NCI-H128 (cell line): Measurements from ENCODE around the gene GDA.
A peak's percentile ranks its signal among the peaks of the same experiment; 100 is the strongest.
"Not testable (repeated sequence)": the region's sequence is repeated elsewhere in the genome, so short reads cannot be mapped to it uniquely, and the experiment has no call there.

Source experiments
- DNase-seq: peaks from one replicate; lab custom pipeline; 2025; ENCODE audit not compliant: unreplicated experiment; lab: John Stamatoyannopoulos, UW

GDA gene

DNA sequence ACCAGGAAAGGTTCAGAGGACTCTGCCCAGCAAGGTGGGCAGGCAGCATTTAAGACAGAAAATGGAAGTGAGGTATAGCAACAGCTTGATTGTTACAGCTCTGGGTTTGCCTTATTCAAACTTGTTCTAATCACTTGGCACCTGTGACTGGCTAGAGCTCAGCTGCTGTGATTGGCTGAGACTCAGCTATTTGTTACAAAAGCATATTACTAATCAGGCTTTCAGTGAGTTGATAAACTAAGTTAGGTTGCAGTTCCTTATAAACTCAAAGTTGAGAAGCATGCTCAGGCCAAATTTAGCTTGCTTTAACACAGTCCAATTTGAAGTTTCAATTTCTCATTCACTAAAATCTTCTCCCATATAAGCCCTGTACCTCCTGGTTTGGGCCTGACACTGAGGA, 56.3 kb downstream of the GDA start:
- no peak for DNase-seq

DNA sequence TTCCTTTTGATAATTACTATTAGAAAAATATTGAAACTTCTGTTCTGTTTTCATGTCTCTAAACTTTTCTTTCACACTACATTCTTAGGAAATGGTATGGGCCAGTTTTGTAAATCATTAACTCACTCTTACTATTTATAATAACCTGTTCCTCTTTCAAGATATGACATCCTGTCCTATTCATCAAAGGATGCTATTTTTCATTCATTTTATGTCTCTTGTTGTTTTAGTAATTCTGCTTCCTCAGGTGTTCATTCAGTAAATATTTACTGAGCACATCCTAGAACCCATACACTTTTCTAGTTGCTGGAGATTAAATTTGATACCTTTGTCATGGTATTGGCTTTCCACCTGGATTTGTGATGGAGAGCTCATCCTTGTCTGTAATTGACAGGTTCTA, 58.0 kb downstream of the GDA start:
- DNase-seq: no peak

DNA sequence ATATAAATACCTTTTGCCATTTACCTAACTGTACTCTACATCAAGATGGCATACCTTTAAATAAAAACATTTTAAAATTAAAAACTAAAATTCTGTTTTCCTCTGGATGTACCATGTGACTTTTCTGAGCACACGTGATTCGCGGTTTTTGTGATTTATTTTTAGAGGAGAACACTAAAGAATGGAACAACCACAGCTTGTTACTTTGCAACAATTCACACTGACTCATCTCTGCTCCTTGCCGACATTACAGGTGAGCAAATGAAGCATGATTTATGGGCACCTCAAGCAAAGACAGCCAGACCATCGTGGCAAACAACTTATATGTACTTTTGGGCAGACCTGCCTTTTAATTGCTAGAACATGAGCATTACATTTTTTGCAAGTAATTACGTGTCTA, 61.3 kb downstream of the GDA start:
- no peak for DNase-seq

DNA sequence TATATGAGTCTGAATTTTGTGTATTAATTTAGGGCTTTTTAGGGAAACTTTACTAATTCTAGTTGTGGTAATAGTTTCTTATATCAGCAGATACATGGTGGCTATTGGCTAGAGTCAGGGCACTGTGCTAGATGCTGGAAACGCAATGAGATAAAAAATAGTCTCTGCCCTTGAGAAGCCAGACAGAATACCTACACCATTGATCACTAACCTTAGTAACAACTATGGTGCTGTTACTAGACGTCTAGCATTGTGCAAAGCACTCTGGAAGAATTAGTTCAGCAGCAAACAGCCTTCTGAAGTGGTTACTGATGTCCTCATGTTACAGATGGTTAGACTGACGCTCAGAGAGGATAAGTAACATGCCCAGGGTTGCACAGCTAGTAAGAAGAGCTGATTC, 61.8 kb downstream of the GDA start:
- no peak for DNase-seq

DNA sequence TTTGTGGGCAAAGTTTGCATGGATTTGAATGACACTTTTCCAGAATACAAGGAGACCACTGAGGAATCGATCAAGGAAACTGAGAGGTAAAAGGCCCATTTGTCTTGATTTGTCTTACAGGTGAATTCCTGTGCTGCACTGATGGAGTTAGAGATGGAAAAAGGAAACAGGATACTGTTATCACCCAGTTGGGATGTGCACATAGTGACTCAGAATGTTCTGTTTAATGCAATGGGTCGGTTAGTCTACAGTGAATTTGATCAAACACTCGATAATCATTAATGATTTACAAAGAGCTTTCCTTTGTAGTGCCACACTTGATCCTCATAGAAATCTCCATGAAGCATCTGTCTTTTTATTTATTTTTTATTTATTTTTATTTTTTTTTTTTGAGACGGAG, 64.7 kb downstream of the GDA start:
- no peak for DNase-seq

DNA sequence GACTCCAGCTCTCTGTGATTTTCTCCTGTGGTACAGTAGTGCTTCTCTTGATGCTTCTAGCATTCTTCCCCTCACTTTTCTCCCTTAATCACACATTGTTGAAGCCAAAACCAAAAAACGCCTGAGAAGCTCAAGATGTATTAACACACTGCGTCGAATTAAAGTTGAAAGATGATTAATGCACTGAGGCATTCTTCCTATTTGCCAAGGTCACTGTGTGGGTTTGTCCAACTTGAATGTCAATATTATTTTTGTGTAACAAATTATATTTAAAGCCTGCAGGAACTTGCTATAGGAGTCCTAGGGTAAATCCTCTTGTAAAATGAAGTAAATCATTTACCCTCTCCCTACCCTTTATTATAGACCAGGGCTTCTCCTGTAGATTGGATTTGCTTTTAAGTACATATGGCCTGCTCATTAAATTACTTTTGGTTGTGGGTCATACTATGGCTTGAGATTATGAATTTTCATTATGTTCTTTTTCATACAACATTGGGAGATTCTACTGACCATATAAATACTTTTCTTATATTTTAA, 68.1 kb downstream of the GDA start:
- no peak for DNase-seq

DNA sequence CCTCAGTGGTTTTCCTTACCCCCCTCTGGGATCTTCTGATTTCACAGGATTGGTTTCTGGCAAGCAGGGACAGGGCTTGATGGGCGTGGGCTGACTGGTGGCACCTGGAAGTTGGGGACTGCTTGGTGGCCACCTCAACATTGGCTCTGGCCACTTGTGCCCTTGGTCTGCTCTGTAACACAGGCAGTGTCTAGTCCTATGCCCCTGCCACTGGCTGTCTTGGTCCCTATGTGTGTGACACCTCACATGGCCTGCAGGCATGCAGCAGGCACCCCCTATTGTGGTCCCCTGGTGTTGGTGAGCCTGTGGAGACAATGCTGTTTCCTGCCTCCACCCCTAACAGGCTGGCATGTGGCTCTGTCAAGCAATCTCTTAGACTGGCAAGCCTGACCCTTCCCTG, 71.3 kb downstream of the GDA start:
- no peak for DNase-seq

DNA sequence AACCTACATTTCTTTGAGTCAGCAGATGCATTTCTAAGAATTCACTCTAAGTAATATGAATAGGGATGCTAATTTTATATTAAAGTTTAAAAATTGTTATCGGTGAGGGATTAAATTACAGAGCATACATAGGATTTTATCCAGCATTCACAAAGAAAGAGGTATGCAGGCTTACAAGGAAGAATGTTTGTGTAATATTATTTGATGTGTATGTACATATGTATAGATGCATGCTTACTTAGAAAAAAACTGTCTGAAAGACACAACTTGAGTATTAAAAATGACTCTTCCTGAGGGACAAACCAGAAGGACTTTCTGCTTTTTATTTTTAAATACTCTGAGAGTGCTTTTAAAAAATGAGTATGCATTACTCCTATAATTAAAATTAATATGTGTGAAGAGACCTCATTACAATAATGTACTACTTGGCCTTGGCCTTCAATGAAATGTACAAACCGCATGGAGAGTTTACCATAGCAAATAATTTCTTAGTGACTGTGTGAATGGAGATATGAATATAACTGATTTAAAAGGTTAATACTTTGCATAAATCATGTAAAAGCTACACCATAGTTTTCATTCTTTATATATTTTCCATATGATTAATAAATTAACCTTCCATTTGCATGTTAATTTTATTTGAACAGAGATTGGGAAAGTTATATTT, 77.0 kb downstream of the GDA start:
- DNase-seq: no peak

DNA sequence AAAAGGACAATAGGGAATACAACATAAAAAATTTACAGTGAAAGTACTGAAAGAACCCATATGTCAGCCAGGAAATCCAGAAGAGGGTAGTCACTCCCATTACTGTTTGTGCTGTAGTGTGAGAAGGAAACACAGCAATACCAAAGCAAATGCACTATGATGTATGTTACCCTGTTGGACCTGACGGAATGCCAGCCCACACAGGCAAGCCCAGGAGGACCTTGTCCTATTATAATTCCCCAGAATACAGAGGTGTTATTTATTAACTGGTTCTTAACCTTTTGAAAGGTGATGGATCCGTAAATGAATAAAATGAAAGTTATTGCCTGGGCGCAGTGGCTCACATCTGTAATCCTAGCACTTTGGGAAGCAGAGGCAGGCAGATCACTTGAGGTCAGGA, 79.0 kb downstream of the GDA start:
- no peak for DNase-seq

DNA sequence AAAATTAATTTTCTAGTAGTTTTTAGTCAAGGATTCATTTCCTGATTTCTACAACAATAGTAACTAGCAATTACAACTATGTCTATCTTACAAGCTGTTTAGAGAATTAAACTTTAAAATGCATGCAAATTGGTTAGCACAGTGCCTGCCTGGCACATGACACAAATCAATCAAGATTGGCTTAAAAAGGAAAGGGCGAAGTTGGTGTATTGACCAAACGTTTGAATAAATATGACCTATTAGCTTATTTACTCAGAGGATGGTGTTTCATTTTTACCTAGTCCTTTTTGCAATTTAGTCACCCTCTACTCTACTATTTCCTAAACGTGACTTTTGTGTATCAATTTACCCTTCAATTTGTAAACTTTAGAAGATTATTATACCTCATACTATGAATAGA, 83.5 kb downstream of the GDA start:
- no peak for DNase-seq

DNA sequence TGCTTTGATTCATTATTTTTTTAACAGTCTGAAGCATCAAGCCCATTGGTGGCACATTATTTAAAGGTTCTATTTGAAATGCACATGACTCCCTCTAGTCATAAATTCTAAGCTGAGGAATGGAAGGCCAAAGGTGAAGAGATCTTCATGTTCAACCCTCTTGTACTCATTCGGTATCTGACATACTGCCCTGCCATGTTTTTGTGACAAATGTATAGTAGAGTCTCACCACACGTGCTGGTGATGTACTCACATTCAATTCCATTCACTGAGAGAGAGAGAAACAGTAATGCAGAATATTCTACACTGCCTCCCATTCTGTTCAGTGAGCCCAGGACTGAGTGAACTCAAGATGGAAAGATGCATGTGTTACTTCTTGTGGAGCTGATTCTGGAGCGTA, 98.3 kb downstream of the GDA start:
- DNase-seq: no peak

DNA sequence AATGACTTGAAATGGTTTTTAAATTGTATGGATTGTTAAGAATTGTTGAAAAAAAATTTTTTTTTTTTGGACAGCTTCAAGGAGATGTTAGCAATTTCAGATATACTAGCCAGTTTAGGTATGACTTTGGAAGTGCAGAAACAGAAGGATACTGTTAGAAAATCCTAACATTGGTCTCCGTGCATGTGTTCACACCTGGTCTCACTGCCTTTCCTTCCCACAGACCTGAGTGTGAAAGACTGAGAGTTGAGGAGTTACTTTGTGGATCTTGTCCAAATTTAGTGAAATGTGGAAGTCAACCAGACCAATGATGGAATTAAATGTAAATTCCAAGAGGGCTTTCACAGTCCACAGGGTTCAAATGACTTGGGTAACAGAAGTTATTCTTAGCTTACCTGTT, 102.3 kb downstream of the GDA start:
- DNase-seq: no peak

DNA sequence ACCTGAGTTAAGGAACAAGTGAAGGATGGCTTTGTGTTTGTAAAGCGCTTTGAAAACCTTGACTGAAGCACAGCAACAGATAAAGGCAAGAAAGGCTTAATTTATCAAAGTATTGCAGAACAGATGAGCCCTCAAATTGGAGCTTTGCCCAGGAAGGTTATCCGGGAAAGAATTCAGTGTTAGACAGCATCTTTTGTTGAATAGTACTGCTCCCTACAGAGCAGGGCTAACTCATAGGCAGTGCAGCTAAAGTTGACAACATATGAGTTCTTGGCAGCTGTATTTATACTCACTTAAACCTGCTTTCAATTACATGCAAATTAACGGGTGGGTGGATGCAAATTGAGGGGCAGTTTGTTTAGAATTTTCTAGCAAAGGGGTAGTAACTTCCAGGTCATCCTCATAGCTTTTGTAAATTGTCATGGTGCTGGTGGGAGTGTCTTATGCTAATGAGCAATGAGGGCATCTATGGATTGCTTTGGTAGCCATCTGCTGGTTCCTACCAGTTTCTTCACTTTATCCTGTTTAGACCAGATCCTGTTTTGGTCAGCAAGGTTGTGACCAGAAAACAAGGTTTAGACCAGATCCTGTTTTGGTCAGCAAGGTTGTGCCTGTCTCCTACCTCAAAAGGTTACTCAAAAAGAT, 105.8 kb downstream of the GDA start:
- no peak for DNase-seq

DNA sequence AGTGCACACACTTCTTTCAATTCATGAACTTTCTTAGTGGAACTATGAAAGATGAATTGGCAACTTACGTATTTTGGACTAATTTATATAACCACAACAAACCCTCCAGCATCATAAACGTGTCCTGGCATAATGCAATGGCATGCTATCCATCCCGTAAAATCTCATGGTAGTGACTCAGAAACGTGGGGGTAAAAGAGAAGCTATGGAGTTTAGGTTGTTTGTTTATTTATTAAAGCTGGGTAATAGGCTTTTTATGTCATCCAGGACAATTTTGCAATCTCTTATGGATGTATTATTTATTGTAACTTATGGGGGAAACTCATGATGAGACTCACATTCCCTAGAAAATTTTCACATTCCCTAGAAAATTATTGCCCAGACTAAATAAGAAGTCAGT, 106.3 kb downstream of the GDA start:
- DNase-seq: no peak

DNA sequence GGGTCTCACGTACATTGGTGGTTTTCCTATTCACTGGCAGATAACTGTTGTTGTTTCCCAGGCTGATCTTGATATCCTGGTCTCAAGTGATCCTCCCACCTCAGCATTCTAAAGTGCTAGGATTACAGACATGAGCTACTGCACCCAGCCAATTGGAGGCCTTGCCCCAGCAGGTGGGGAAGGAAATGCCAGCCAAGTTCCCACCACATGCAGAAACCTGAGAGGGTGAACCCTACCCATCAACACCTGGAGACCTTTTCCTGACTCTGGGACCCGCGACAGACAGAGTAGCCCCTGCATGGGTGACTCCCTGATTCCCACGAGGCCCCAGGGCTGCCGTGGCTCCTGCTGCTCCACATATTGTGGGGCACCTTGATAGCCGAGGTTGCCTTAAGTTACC, 107.7 kb downstream of the GDA start:
- DNase-seq: no peak

DNA sequence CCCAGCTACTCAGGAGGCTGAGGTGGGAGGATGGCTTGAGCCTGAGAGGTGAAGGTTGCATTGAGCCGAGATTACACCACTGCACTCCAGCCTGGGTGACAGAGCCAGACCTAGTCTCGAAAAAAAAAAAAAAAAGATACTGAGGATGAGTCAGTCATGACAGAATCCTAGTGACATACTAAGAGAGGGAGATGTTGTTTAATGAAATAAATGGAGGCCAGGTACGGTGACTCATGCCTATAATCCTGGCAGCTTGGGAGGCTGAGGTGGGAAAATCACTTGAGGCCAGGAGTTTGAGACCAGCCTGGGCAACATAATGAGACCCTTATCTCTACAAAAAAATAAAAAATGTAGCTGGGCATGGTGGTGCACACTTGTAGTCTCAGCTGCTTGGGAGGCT, 108.6 kb downstream of the GDA start:
- DNase-seq: no peak

DNA sequence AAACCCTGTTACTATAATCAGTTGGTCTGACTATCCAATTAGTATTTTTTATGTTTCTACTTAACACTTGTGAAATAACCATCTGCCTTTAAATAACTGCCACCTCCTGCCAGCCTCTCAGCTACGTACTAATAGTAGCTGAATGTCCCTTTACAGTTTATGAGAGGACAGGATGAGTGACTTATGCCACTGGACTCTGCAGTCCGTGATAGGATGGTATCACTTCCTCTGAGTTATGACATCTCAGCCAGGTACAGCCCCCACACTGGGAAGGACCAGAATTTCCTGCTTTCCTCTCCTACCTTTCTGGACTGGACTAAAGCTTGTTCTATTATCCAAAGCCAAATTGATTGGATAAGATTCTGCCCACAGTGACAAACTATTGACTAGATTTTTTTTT, 112.8 kb downstream of the GDA start:
- DNase-seq: no peak

DNA sequence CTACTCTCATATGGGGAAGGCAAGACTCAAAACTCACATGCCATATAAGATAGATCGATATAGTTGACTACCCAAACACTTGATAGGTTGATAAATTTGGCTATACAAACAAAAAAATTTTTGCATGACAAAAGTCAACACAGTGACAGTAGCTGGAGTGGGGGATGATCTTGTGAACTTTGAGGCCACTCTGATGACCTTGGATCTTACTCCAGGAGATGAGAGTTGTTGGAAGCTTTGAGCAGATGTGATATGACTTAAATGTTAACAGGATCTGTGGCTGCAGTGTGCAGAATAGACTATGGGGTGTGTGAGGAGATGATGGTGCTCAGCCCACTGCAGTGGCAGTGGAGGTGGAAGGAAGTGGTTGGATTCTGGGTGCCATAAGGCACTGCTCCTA, 114.3 kb downstream of the GDA start:
- no peak for DNase-seq

DNA sequence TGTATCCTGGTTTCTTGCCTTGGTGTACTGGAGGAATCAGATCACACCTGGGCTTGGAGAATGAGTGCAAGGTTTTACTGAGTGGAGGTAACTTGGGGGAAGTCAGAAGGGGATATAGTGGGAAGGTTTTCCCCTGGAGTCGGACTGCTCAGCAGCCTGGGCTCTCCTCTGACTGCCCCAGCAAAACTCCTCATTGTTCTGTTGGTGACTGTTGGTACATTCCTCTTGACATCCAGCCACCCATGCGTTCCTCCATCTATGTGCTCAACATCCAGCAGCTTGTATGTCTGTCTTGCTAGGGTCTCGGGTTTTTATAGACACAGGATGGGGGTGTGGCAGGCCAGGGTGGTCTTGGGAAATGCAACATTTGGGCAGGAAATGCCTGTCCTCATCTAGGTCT, 119.7 kb downstream of the GDA start:
- DNase-seq: no peak

DNA sequence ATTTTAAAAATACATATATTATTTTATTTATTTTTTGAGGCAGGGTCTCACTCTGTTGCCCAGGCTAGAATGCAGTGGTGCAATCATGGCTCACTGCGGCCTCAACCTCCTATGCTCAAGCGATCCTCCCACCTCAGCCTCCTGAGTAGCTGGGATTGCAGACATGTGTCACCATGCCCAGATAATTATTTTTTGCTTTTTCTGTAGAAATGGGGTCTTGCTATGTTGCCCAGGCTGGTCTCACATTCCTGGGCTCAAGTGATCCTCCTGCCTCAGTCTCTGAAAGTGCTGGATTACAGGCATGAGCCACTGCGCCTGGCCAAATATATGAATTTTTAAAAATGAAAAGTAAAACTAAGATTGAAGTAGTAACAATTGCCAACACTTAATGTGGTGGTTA, 121.1 kb downstream of the GDA start:
- DNase-seq: not testable (repeated sequence)

DNA sequence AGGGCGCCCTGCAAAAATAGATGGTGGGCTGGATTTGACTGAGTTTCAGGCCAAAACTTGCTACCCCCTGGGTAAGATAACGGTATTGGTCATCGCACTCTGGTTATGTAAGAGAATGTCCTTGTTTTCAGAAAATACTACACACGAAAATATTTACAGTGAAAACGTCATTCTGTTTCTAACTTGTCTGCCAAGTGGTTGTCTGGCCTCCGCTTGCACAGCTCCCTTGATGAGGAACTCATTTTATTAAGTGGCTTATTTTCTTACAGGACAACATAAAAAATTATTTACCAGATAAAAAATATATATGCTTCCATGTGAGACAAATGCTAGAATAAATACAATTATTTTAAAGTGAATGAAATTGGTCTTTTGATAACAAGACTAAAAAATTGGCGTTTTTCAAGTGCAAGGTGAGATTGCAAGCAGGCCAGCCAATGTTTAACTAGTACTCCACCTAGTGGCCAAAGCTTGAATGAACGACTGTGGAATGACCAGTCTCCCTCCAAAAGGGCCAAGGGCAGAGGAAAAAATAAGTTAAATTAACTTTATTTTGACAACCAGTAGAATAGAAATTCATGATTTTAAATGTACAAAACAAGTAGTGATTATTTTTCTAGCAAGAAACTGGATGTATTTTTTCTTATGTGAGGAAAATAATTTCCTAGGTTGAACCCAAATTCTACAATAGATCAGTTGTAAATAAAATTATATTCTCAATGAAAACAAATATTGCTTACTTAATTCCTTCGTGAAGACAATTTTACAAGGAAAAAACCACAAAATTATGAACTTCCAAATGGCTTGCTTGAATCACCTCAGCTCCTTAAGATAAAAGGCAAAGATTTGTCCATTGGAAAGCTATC, 122.6 kb downstream of the GDA start:
- peak; percentile 14 for DNase-seq

DNA sequence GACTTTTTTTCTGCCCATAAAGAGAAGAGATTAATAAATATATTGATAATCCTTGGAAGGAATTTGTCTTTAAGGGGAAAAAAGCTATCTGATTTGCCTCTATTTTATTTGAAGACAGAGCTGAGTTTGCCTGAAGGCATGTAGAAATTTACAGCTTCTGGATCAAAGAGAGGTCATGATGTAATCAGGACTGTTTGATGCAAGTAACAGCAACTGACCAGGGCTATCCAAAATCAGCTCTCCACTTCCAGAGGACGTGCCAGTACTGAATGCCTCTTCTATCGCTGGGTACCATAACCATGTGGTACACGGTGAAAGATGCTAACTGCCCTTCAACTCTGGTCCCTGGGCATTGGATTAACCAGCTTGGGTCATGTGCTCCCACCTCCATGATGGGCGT, 125.2 kb downstream of the GDA start:
- no peak for DNase-seq
